ENCODE results near the gene CLPTM1L.

CLPTM1L gene

DNA sequence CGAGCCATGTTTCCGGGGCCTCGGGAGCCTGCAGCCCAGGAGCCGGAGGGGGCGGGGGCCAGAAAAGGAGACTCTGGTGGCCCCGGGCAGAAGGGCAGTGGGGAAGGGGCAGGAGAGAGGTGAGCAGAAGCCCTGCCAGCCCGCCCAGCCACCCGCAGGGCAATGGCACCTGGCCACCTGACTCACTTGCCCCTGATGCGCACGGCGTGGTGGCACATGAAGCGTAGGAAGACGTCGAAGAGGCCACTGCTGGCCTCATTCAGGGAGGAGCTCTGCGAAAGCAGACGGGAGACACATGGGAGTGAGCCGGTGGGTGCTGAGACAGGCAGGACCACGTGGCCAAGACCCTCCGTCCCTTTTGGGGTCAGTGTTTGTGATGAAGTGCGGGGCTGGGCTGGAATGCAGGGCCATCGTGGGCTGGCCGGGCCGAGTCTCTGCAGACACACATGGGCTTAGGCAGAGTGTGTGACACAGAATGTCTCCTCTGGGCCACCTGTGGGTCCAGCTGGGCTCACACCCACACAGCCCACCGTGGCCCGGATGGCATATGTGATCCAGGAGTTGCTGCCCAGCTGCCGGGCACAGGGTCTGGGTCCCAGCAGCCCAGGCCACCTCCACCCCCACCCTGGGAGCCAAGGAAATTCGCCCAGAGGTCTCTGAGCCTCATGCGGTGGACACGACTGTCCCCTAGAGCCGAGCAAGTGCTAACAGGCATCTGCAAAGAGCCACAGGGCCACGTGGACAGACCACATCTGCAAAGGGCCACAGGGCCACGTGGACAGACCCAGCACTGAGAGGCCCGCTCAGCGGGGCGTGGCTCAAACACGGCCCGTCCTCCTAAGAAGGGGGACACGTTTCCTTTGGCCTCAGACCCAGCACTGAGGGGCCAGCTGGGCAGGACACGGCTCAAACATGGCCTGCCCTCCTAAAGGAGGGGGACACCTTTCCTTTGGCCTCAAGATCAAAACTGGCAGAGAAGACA, 73.7 kb downstream of the CLPTM1L start:
- no peak for DNase-seq

DNA sequence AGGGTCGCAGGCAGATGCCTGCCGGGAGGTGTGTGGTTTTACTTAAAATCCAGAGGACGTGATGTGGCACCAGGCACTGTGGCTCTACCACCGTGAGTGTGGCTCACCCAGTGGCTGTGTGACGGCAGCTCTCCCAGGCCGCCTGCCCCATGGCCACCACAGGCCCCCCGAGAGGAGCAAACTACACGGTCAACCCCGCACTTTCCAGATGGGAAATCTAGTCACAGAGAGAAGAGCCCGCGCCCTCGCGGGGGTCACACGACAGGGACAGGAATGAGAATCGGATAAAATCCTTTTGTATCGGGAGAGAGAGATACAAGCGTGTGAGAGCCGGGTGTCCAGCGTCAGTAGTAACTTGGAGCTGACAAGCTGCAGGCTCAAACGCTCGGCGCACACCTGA, 74.5 kb downstream of the CLPTM1L start:
- no peak for DNase-seq

DNA sequence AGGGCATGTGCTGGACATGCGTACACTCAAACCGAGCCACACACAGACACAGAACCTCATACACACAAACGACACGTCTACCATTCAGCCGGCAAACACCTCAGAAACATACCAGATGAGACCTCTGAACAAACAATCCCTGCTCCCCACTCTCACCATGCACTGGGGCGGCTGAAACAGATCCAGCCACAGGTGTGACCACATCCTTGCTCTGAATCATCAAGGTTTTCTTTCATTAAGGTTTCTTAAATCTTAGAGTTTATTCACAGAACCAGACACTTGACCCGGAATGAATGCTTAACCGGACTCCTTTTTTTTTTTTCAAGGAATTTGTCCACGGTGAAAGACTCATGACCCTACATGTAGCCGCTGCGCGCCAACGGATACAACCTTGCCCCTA, 76.2 kb downstream of the CLPTM1L start:
- DNase-seq: no peak

GRCh38 chr5:1268056-1268455, 76.8 kb downstream of the CLPTM1L start:
- no peak for DNase-seq

Data from NCI-H1417 (cell line).